Esophagus squamous epithelium (tissue), 5 donors: Measurements from ENCODE around the gene TMEM39B. TPM values are rescaled to one million over a fixed set of nuclear protein-coding genes. Genes with fewer than 3 reads are reported as not detected.

Experiments used
- DNase-seq: peaks from one replicate; lab custom pipeline; 2025; lab: John Stamatoyannopoulos, UW
- H3K27ac ChIP-seq, 4 donors: fragments of 200-600 bp; sonication (generic); one replicate each; pipeline ENCODE4 v1.5.1; 2016 to 2019; ENCODE audit warnings: mild to moderate bottlenecking in 1 of 4
- H3K27me3 ChIP-seq, 4 donors: fragments of 200-600 bp; sonication (generic); 1 replicate in 3 of 4; 2 replicates in 1 of 4; pipeline versions ENCODE4 v1.5.1 to v1.6.0; 2017 to 2021; ENCODE audit warnings: antibody characterized with exemption in 1 of 4
- H3K36me3 ChIP-seq, 3 donors: fragments of 200-600 bp; sonication (generic); one replicate each; pipeline ENCODE4 v1.5.1; 2016 to 2019
- H3K4me1 ChIP-seq, 3 donors: fragments of 200-600 bp; sonication (generic); one replicate each; pipeline ENCODE4 v1.5.1; 2017 to 2019
- H3K4me3 ChIP-seq, 4 donors: fragments of 200-600 bp; sonication (generic); 1 replicate in 3 of 4; 2 replicates in 1 of 4; pipeline ENCODE4 v1.5.1; 2016 to 2019; ENCODE audit warnings: mild to moderate bottlenecking in 2 of 4, moderate library complexity in 1 of 4
- H3K9me3 ChIP-seq, 3 donors: fragments of 200-600 bp; sonication (generic); one replicate each; pipeline ENCODE4 v1.5.1; 2016 to 2019
- POLR2A ChIP-seq, 4 donors: fragments of 450-650 bp; IDR thresholded peaks; one replicate each; pipeline ENCODE4 v1.6.1; 2017; ENCODE audit warnings: antibody characterized with exemption in 4 of 4, mild to moderate bottlenecking in 4 of 4, moderate library complexity in 3 of 4
- WGBS, 2 donors: methylation state at CpG; one replicate each; pipeline ENCODE4 v1.1.5; 2018; 5-methylcytosine and 5-hydroxymethylcytosine counted together
- intact Hi-C: fragments of 100-400 bp; cut with DNase I; formaldehyde crosslinking; loops from one replicate; pipeline ENCODE4 v1.15.0; 2022
- total RNA-seq, 4 donors: library from RNA; depleted of rRNA; stranded (reverse); fragments of >200 nt; gene quantifications; one replicate each; pipeline ENCODE4 v1.1.0, GENCODE V29; 2016
- TF ChIP-seq, protein P1 (sequence below), 6 experiments: fragments of 450-650 bp in 4 of 6; fragments of 200-600 bp in 2 of 6; sonication (generic) in 2 of 6; IDR thresholded peaks; one replicate each; pipeline ENCODE4 v1.5.1; 2016 to 2019; ENCODE audit warnings: antibody characterized with exemption in 6 of 6, mild to moderate bottlenecking in 4 of 6, moderate library complexity in 4 of 6
- donor health status: DM: yes; HTN: yes; CAD: no.

TMEM39B gene
- total RNA-seq, 4 donors from 2014 or later, result 3.6 to 5.6 (median 4.9) TPM

DNA sequence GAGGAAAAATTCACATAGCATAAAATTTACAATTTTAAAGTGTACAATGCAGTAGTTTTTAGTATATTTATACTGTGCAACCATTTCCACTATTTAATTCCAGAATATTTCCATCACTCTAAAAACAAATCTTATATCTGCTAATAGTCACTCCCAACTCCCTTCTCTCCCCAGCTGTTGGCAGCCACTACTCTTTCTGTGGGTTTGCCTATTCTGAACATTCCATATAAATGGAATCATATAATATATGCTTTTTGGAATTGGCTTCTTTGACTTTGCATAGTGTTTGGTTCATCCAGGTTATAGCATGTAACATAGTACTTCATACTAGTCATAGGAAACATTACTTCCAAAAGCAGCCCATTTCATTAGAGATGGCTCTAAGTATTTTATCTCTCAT lies 25.0 kb upstream of the TMEM39B start:
- DNase-seq, result no peak
- Histone ChIP-seq H3K4me3 (no peak overlapping the region), H3K27me3 (no peaks in the 10 kb centered on the region), H3K4me1 (no peaks in the 10 kb centered on the region), H3K9me3 (no peaks in the 10 kb centered on the region), H3K27ac (no peak overlapping the region), H3K36me3 (peaks cover 0 to 24% (median 9%) of the 10 kb centered on the region in 3 donors)
- intact Hi-C loops, result no loop called here
- TF ChIP-seq POLR2A (IDR thresholded peaks at IDR 0.05), result no peak
- TF ChIP-seq, protein P1, sequence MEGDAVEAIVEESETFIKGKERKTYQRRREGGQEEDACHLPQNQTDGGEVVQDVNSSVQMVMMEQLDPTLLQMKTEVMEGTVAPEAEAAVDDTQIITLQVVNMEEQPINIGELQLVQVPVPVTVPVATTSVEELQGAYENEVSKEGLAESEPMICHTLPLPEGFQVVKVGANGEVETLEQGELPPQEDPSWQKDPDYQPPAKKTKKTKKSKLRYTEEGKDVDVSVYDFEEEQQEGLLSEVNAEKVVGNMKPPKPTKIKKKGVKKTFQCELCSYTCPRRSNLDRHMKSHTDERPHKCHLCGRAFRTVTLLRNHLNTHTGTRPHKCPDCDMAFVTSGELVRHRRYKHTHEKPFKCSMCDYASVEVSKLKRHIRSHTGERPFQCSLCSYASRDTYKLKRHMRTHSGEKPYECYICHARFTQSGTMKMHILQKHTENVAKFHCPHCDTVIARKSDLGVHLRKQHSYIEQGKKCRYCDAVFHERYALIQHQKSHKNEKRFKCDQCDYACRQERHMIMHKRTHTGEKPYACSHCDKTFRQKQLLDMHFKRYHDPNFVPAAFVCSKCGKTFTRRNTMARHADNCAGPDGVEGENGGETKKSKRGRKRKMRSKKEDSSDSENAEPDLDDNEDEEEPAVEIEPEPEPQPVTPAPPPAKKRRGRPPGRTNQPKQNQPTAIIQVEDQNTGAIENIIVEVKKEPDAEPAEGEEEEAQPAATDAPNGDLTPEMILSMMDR (IDR thresholded peaks at IDR 0.05), result no peak

DNA sequence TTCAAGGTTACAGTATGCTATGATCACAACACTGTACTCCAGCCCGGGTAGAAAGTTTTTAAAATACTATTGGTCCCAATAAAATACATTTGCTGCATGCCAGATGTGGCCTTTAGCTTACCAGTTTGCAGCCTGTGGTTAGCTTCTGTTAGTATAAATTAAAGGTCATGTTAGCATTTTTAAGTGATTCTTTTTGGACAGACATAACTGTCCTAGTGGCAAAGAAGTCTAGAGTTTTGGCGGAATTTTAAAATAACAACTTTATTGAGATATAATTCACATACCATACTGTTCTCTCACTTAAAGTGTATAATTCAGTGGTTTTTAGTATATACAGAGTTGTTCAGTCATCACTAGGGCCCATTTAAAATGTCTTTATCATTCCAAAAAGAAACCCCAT lies 24.3 kb upstream of the TMEM39B start:
- H3K4me3 ChIP-seq, result no peak overlapping the region
- H3K27me3 ChIP-seq, result no peaks in the 10 kb centered on the region
- H3K36me3 ChIP-seq, result peaks cover 0 to 26% (median 14%) of the 10 kb centered on the region in 3 donors
- no peaks in the 10 kb centered on the region for H3K4me1 ChIP-seq
- DNase-seq, result no peak
- WGBS, 2 donors, result 75 to 80% methylated on average over 2 of the region's 2 CpGs
- no peak for TF ChIP-seq POLR2A (IDR thresholded peaks at IDR 0.05)
- TF ChIP-seq, protein P1 (IDR thresholded peaks at IDR 0.05), result no peak
- H3K27ac ChIP-seq, result no peak overlapping the region
- intact Hi-C loops, result no loop called here
- H3K9me3 ChIP-seq, result no peaks in the 10 kb centered on the region

DNA sequence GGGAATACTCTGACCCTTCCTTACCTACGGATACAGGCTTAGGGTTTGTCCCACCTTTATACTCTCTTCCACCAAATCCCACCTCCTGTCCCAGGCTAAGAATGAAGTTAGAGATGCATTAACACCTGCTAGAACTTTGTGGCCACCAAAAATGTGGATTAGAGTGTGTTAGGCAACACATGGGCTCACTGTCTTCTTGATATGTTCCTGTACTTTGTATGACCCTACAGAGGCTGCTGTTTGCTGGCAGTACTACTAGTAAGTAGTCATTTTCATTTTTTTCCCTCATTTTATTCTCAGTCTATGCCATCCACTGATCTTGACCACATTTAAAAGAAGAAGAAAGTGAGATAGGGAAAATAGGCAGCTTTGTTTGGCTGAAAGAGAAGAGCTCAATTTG lies 21.0 kb upstream of the TMEM39B start:
- peaks cover 0 to 34% (median 21%) of the 10 kb centered on the region in 3 donors for H3K36me3 ChIP-seq

DNA sequence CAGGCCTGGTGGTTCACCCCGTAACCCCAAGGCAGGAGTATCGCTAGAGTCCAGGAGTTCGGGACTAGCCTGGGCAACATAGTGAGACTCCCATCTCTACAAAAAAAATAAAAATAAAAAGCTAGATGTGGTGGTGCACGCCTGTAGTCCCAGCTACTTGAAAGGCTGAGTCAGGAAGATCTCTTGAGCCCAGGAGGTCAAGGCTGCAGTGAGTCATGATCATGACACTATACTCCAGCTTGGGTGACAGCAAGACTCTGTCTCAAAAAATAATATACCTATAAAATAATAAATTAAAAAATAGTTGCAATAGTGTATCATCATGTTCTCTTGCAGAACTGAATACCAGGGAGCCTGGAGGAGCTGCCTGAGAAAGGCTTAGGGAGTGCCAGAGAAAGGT lies 19.9 kb upstream of the TMEM39B start:
- no peaks in the 10 kb centered on the region for H3K9me3 ChIP-seq
- no peak for TF ChIP-seq POLR2A (IDR thresholded peaks at IDR 0.05)
- TF ChIP-seq, protein P1 (IDR thresholded peaks at IDR 0.05), result no peak
- WGBS, 2 donors, result 87% methylated on average over 4 of the region's 4 CpGs
- intact Hi-C loops, result no loop called here
- H3K4me3 ChIP-seq, result no peak overlapping the region
- DNase-seq, result no peak
- H3K36me3 ChIP-seq, result peaks cover 0 to 31% (median 21%) of the 10 kb centered on the region in 3 donors
- no peak overlapping the region for H3K27ac ChIP-seq
- no peaks in the 10 kb centered on the region for H3K4me1 ChIP-seq
- no peaks in the 10 kb centered on the region for H3K27me3 ChIP-seq

More for the DNA sequence above, 21.0 kb upstream of the TMEM39B start:
- 93 to 100% methylated on average over 1 of the region's 1 CpG for WGBS, 2 donors
- Histone ChIP-seq H3K27me3 (no peaks in the 10 kb centered on the region), H3K27ac (no peak overlapping the region), H3K4me1 (no peaks in the 10 kb centered on the region), H3K9me3 (no peaks in the 10 kb centered on the region), H3K4me3 (no peak overlapping the region)
- intact Hi-C loops, result no loop called here
- TF ChIP-seq POLR2A (IDR thresholded peaks at IDR 0.05), result no peak
- TF ChIP-seq, protein P1 (IDR thresholded peaks at IDR 0.05), result no peak
- no peak for DNase-seq

DNA sequence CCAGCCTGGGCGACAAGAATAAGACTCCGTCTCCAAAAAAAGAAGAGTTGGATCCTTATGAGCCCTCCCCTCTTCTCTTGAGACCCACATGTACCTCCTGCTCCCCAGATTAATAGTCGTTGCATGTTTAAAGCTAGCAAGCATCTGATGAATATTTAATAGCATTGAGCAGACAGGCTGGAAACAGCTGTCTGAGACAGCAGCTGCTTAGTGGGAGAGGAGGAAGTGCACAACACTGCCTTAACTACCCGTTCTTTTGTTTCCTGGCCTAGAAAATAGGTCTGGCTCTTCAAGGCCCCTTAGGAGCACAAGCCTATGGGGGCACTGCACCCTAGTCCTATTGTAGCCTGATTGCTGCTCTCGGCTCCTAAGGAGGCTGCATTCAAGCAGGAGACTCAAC lies 17.3 kb upstream of the TMEM39B start:
- TF ChIP-seq, protein P1 (IDR thresholded peaks at IDR 0.05), result no peak
- no peak for TF ChIP-seq POLR2A (IDR thresholded peaks at IDR 0.05)
- Histone ChIP-seq H3K27ac (no peak overlapping the region), H3K36me3 (peaks cover 0 to 32% (median 21%) of the 10 kb centered on the region in 3 donors), H3K27me3 (no peaks in the 10 kb centered on the region), H3K4me3 (no peak overlapping the region), H3K4me1 (no peaks in the 10 kb centered on the region), H3K9me3 (no peaks in the 10 kb centered on the region)
- 75 to 85% methylated on average over 5 of the region's 5 CpGs for WGBS, 2 donors
- no peak for DNase-seq
- intact Hi-C loops, result no loop called here
